Endodermal cell (in vitro differentiated cells): ENCODE data around the gene SAMD7. TPM values are rescaled to one million over a fixed set of nuclear protein-coding genes. Genes with fewer than 3 reads are reported as not detected.
A peak's percentile ranks its signal among the peaks of the same experiment; 100 is the strongest.

Experiments used
- DNase-seq: peaks from one replicate; pipeline ENCODE4 v3.0.0-alpha.2; 2017
- H3K27ac ChIP-seq: 2 replicates; pipeline ENCODE4 v1.5.1; 2013; ENCODE audit warnings: mild to moderate bottlenecking, low read depth, low read length, moderate library complexity
- H3K27me3 ChIP-seq: 2 replicates; pipeline ENCODE4 v1.6.1; 2013; ENCODE audit warnings: mild to moderate bottlenecking, low read length, moderate library complexity; ENCODE audit not compliant: insufficient read depth, control insufficient read depth, poor library complexity, severe bottlenecking
- H3K36me3 ChIP-seq: 2 replicates; pipeline ENCODE4 v1.7.0; 2013; ENCODE audit warnings: mild to moderate bottlenecking, low read length, moderate library complexity; ENCODE audit not compliant: control insufficient read depth, insufficient read depth
- H3K4me1 ChIP-seq: one replicate; pipeline ENCODE4 v1.7.0; 2013; ENCODE audit warnings: low read length; ENCODE audit not compliant: control insufficient read depth, insufficient read depth
- H3K4me3 ChIP-seq: 2 replicates; pipeline ENCODE4 v1.5.1; 2013; ENCODE audit warnings: mild to moderate bottlenecking, low read length, moderate library complexity
- H3K9ac ChIP-seq: 2 replicates; pipeline ENCODE4 v1.6.1; 2013; ENCODE audit warnings: mild to moderate bottlenecking, low read length, moderate library complexity; ENCODE audit not compliant: poor library complexity, severe bottlenecking; ENCODE audit errors: extremely low read depth
- H3K9me3 ChIP-seq: 2 replicates; pipeline ENCODE4 v1.6.1; 2013; ENCODE audit warnings: mild to moderate bottlenecking, low read length, moderate library complexity; ENCODE audit not compliant: control insufficient read depth
- H3K27ac Mint-ChIP-seq: 2 replicates; pipeline ENCODE4 v1.8.0; 2020; ENCODE audit warnings: mixed read lengths
- H3K27me3 Mint-ChIP-seq: 2 replicates; pipeline ENCODE4 v1.8.0; 2021; ENCODE audit warnings: mild to moderate bottlenecking, mixed read lengths; ENCODE audit not compliant: insufficient read depth
- H3K36me3 Mint-ChIP-seq: 2 replicates; pipeline ENCODE4 v1.8.0; 2020; ENCODE audit warnings: low read depth, mixed read lengths
- H3K4me1 Mint-ChIP-seq: 2 replicates; pipeline ENCODE4 v1.8.0; 2020; ENCODE audit warnings: mixed read lengths
- H3K4me3 Mint-ChIP-seq: 2 replicates; pipeline ENCODE4 v1.8.0; 2020; ENCODE audit warnings: mild to moderate bottlenecking, moderate library complexity, mixed read lengths
- H3K9me3 Mint-ChIP-seq: 2 replicates; pipeline ENCODE4 v1.8.0; 2020; ENCODE audit warnings: mild to moderate bottlenecking, mixed read lengths
- CTCF ChIP-seq: fragments of 200-600 bp; sonication (generic); conservative IDR thresholded peaks from 2 replicates; pipeline ENCODE4 v1.5.0; 2021; ENCODE audit warnings: antibody characterized with exemption, mild to moderate bottlenecking
- WGBS, 2 experiments: methylation state at CpG; one replicate each; pipeline versions ENCODE4 v1.1.5 to v1.1.7; 2013; ENCODE audit warnings: missing lambda C conversion rate in 2 of 2, mixed read lengths in 1 of 2; ENCODE audit not compliant: insufficient coverage in 1 of 2, insufficient read length in 1 of 2; 5-methylcytosine and 5-hydroxymethylcytosine counted together
- total RNA-seq, 2 donors: library from RNA; stranded (reverse); fragmentation: NEBNext Ultra II Directional in 1 of 2; extraction: Animal tissue kit (Norgen Biotek cat#: 25700) in 1 of 2; gene quantifications; 2 replicates in 1 of 2; 3 replicates in 1 of 2; pipeline ENCODE4 v1.2.1, GENCODE V29; 2021

Gene SAMD7
- total RNA-seq, 2 donors from 2014 or later: not detected

DNA sequence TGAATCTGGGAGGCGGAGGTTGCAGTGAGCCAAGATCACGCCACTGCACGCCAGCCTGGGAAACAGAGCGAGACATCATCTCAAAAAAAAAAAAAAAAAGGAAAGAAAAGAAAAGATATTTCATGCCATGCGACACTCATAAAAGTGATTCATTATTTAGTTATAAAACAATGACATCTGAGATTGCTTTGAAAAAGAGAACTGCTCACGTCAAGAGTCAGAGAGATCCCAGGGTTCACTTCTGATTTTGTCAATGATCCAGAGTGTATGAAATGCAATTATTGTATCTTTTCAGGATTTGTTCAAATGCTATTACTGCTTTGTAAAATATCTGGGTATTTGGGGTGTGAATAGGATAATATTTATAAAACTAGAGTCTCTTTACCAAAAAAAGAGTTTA is 6.0 kb upstream of the SAMD7 start:
- Histone ChIP-seq H3K9me3 (peaks cover 11% of the 10 kb centered on the region), H3K9ac (no peak overlapping the region), H3K4me1 (no peaks in the 10 kb centered on the region), H3K36me3 (no peaks in the 10 kb centered on the region), H3K27me3 (no peaks in the 10 kb centered on the region), H3K27ac (no peak overlapping the region), H3K4me3 (no peak overlapping the region)
- H3K27me3 Mint-ChIP-seq: no peaks in the 10 kb centered on the region
- peaks cover 3% of the 10 kb centered on the region for H3K36me3 Mint-ChIP-seq
- DNase-seq: no peak
- no peak for TF ChIP-seq CTCF
- peaks cover 6% of the 10 kb centered on the region for H3K4me1 Mint-ChIP-seq
- 67 to 83% methylated on average over 4 to 6 of the region's 6 CpGs for whole genome bisulfite sequencing, 2 experiments
- no peak overlapping the region for H3K27ac Mint-ChIP-seq
- peaks cover 31% of the 10 kb centered on the region for H3K9me3 Mint-ChIP-seq
- no peak overlapping the region for H3K4me3 Mint-ChIP-seq

GRCh38 chr3:169907476-169907875 is 3.9 kb upstream of the SAMD7 start:
- Histone ChIP-seq H3K36me3 (no peaks in the 10 kb centered on the region), H3K4me1 (no peaks in the 10 kb centered on the region), H3K9ac (no peak overlapping the region), H3K9me3 (no peaks in the 10 kb centered on the region), H3K27ac (no peak overlapping the region), H3K4me3 (no peak overlapping the region), H3K27me3 (no peaks in the 10 kb centered on the region)
- H3K36me3 Mint-ChIP-seq: no peaks in the 10 kb centered on the region
- no peak overlapping the region for H3K4me3 Mint-ChIP-seq
- H3K9me3 Mint-ChIP-seq: peaks cover 14% of the 10 kb centered on the region
- no peaks in the 10 kb centered on the region for H3K27me3 Mint-ChIP-seq
- no peak for TF ChIP-seq CTCF
- DNase-seq: peak; percentile 69
- H3K4me1 Mint-ChIP-seq: peaks cover 6% of the 10 kb centered on the region
- peak overlapping the region; percentile 54 for H3K27ac Mint-ChIP-seq

GRCh38 chr3:169907944-169908343 is 3.4 kb upstream of the SAMD7 start:
- Histone ChIP-seq H3K4me1 (no peaks in the 10 kb centered on the region), H3K9ac (no peak overlapping the region), H3K9me3 (no peaks in the 10 kb centered on the region), H3K27me3 (no peaks in the 10 kb centered on the region), H3K4me3 (no peak overlapping the region), H3K36me3 (no peaks in the 10 kb centered on the region), H3K27ac (no peak overlapping the region)
- Mint-ChIP-seq H3K27ac (peak overlapping the region; percentile 54), H3K4me1 (peaks cover 6% of the 10 kb centered on the region), H3K27me3 (no peaks in the 10 kb centered on the region), H3K9me3 (peaks cover 10% of the 10 kb centered on the region), H3K4me3 (no peak overlapping the region), H3K36me3 (no peaks in the 10 kb centered on the region)
- TF ChIP-seq CTCF: no peak
- DNase-seq: no peak
- WGBS, 2 experiments: 89 to 92% methylated on average over 4 of the region's 4 CpGs
